SK-N-SH treated with all-trans-retinoic acid at 6 μM for 48 hours (cell line): Measurements from ENCODE around the gene POLR2F.

Source experiments
- ARNTL ChIP-seq: fragments of 450-650 bp; formaldehyde crosslinking; IDR thresholded peaks from 2 replicates; pipeline ENCODE4 v1.5.0; 2020; ENCODE audit warnings: low read depth, mild to moderate bottlenecking, moderate library complexity, borderline replicate concordance
- CREB5 ChIP-seq: fragments of 250-450 bp; sonication (Bioruptor Pico); IDR thresholded peaks from 2 replicates; pipeline ENCODE4 v1.5.1; 2020; ENCODE audit warnings: low read depth, mild to moderate bottlenecking, moderate library complexity
- GLIS3 ChIP-seq: fragments of 250-450 bp; sonication (Bioruptor Pico); IDR thresholded peaks from 2 replicates; pipeline ENCODE4 v1.5.0; 2020; ENCODE audit warnings: mild to moderate bottlenecking, moderate library complexity
- PPARA ChIP-seq: fragments of 250-450 bp; sonication (Bioruptor Pico); IDR thresholded peaks from 2 replicates; pipeline ENCODE4 v1.5.0; 2020; ENCODE audit warnings: mild to moderate bottlenecking, borderline replicate concordance
- TSHZ2 ChIP-seq: fragments of 250-450 bp; sonication (Bioruptor Pico); IDR thresholded peaks from 2 replicates; pipeline ENCODE4 v1.5.0; 2020; ENCODE audit warnings: mild to moderate bottlenecking, moderate library complexity
- ZNF565 ChIP-seq: fragments of 450-650 bp; formaldehyde crosslinking; conservative IDR thresholded peaks from 2 replicates; pipeline ENCODE4 v1.5.0; 2020; ENCODE audit warnings: low read depth, mild to moderate bottlenecking, moderate library complexity

- no peak for TF ChIP-seq CREB5 (CRISPR knock-in tag)
- TF ChIP-seq TSHZ2: no peak
- no peak for TF ChIP-seq GLIS3 (CRISPR knock-in tag)
- no peak for TF ChIP-seq PPARA (CRISPR knock-in tag)
- no peak for TF ChIP-seq ZNF565
- TF ChIP-seq ARNTL: no peak
Observed at GRCh38 chr22:38017939-38018885, 64.7 kb downstream of the POLR2F start.
